GM18907 (cell line): ENCODE data around the gene ZNF260.
"Not testable (repeated sequence)": the region's sequence is repeated elsewhere in the genome, so short reads cannot be mapped to it uniquely, and the experiment has no call there.

ENCODE experiments used
- ATAC-seq: cut with Tn5 transposase; IDR thresholded peaks from one replicate; pipeline ENCODE4 v1.9.1; 2021; ENCODE audit warnings: mild to moderate bottlenecking, moderate library complexity; ENCODE audit not compliant: unreplicated experiment

Gene ZNF260

GRCh38 chr19:36490846-36491245 lies 37.2 kb downstream of the ZNF260 start:
- ATAC-seq: not testable (repeated sequence)

GRCh38 chr19:36489920-36490415 lies 38.1 kb downstream of the ZNF260 start:
- peak; percentile 38 for ATAC-seq

GRCh38 chr19:36489118-36489919 lies 38.8 kb downstream of the ZNF260 start, which contains the start of gene ZNF566:
TSS of gene ZNF566 (minus strand) at chr19:36489561. CDS start at chr19:36476557, 13,004 bp downstream.
- ATAC-seq: peak; percentile 88

GRCh38 chr19:36488846-36489117 lies 39.3 kb downstream of the ZNF260 start:
- ATAC-seq: peak; percentile 26

- no peak for ATAC-seq
Observed at GRCh38 chr19:36488118-36488845, 39.8 kb downstream of the ZNF260 start.

- no peak for ATAC-seq
Observed at GRCh38 chr19:36483653-36484052, 44.4 kb downstream of the ZNF260 start.

- ATAC-seq: no peak
Observed at GRCh38 chr19:36482876-36483275, 45.2 kb downstream of the ZNF260 start.
